Natural killer cell (primary cell): ENCODE data around the gene ANK3. TPM values are rescaled to one million over a fixed set of nuclear protein-coding genes. Genes with fewer than 3 reads are reported as not detected.

ENCODE experiments used
- ATAC-seq, 3 donors: fragments of 150-1000 bp in 2 of 3; fragments of 200-7000 bp in 1 of 3; cut with Tn5 transposase; 1 replicate in 1 of 3; 2 replicates in 2 of 3; pipeline ENCODE4 v1.10.0; 2021; ENCODE audit warnings: mild to moderate bottlenecking in 2 of 3, moderate library complexity in 2 of 3
- DNase-seq, 2 donors: peaks; one replicate each; pipeline versions ENCODE4 v3.0.0 to v3.0.0-alpha.2; 2013 to 2021; ENCODE audit warnings: mixed read lengths in 1 of 2
- H3K27ac ChIP-seq: one replicate; pipeline ENCODE4 v1.5.1; 2013; ENCODE audit warnings: mild to moderate bottlenecking, low read length
- H3K27me3 ChIP-seq: one replicate; pipeline ENCODE4 v1.6.1; 2013; ENCODE audit warnings: low read length; ENCODE audit not compliant: control insufficient read depth, insufficient read depth
- H3K36me3 ChIP-seq: one replicate; pipeline ENCODE4 v1.6.1; 2013; ENCODE audit warnings: low read length; ENCODE audit not compliant: control insufficient read depth, insufficient read depth
- H3K4me1 ChIP-seq: one replicate; pipeline ENCODE4 v1.6.1; 2013; ENCODE audit warnings: low read length; ENCODE audit not compliant: control insufficient read depth, insufficient read depth
- H3K4me3 ChIP-seq: one replicate; pipeline ENCODE4 v1.5.1; 2013; ENCODE audit warnings: low read length
- H3K9me3 ChIP-seq: one replicate; pipeline ENCODE4 v1.6.1; 2013; ENCODE audit warnings: low read length; ENCODE audit not compliant: control insufficient read depth, insufficient read depth
- H3K27ac Mint-ChIP-seq, 2 donors: one replicate each; pipeline ENCODE4 v1.8.0; 2022; ENCODE audit warnings: mild to moderate bottlenecking in 2 of 2, mixed read lengths in 2 of 2, moderate library complexity in 1 of 2
- H3K27me3 Mint-ChIP-seq, 2 donors: one replicate each; pipeline ENCODE4 v1.8.0; 2022; ENCODE audit warnings: low read depth in 2 of 2, mixed read lengths in 2 of 2
- H3K36me3 Mint-ChIP-seq: one replicate; pipeline ENCODE4 v1.8.0; 2022; ENCODE audit warnings: mixed read lengths
- H3K4me1 Mint-ChIP-seq, 2 donors: one replicate each; pipeline ENCODE4 v1.8.0; 2022; ENCODE audit warnings: mixed read lengths in 2 of 2
- H3K4me3 Mint-ChIP-seq: one replicate; pipeline ENCODE4 v1.8.0; 2022; ENCODE audit warnings: mild to moderate bottlenecking, moderate library complexity, mixed read lengths
- H3K9me3 Mint-ChIP-seq, 2 donors: one replicate each; pipeline ENCODE4 v1.8.0; 2022; ENCODE audit warnings: mixed read lengths in 2 of 2
- CTCF ChIP-seq: fragments of 200-600 bp; IDR thresholded peaks from one replicate; pipeline ENCODE4 v1.8.0; 2022; ENCODE audit warnings: antibody characterized with exemption
- WGBS: methylation state at CpG from one replicate; pipeline ENCODE4 v1.1.7; 2013; ENCODE audit warnings: missing lambda C conversion rate; ENCODE audit not compliant: insufficient coverage; 5-methylcytosine and 5-hydroxymethylcytosine counted together
- intact Hi-C: fragments of 100-400 bp; cut with micrococcal nuclease; formaldehyde crosslinking; loops from one replicate; pipeline ENCODE4 v1.14.2; 2022
- total RNA-seq, 4 donors: library from RNA; stranded (reverse); fragments of 120-200 nt in 1 of 4; gene quantifications; one replicate each; pipeline versions ENCODE4 v1.2.3 to v1.2.4, GENCODE V29; 2013 to 2022

ANK3 gene
- total RNA-seq, 3 donors from 2014 or later (not counting 1 experiment from before 2014, with no cell fraction given): 4.4 to 12.9 (median 11.4) TPM

GRCh38 chr10:60347270-60347669, 42.4 kb downstream of the ANK3 start:
- no peaks in the 10 kb centered on the region for H3K36me3 ChIP-seq
- Mint-ChIP-seq H3K36me3 (no peaks in the 10 kb centered on the region), H3K4me1 (no peaks in the 10 kb centered on the region), H3K4me3 (no peak overlapping the region), H3K9me3 (no peaks in the 10 kb centered on the region), H3K27me3 (no peaks in the 10 kb centered on the region), H3K27ac (no peak overlapping the region)
- no peak overlapping the region for H3K27ac ChIP-seq
- no peak overlapping the region for H3K4me3 ChIP-seq
- intact Hi-C loops: no loop called here
- ATAC-seq (no peak), DNase-seq (no peak)
- TF ChIP-seq CTCF: no peak
- 100% methylated on average over 1 of the region's 1 CpG for whole genome bisulfite sequencing
- no peaks in the 10 kb centered on the region for H3K9me3 ChIP-seq
- H3K27me3 ChIP-seq: no peaks in the 10 kb centered on the region
- H3K4me1 ChIP-seq: no peaks in the 10 kb centered on the region

GRCh38 chr10:60346661-60347060, 43.0 kb downstream of the ANK3 start:
- no peak for TF ChIP-seq CTCF
- Histone ChIP-seq H3K4me3 (no peak overlapping the region), H3K4me1 (no peaks in the 10 kb centered on the region), H3K27me3 (no peaks in the 10 kb centered on the region), H3K27ac (no peak overlapping the region), H3K36me3 (no peaks in the 10 kb centered on the region), H3K9me3 (no peaks in the 10 kb centered on the region)
- Mint-ChIP-seq H3K4me3 (no peak overlapping the region), H3K27me3 (no peaks in the 10 kb centered on the region), H3K36me3 (no peaks in the 10 kb centered on the region), H3K4me1 (no peaks in the 10 kb centered on the region), H3K27ac (no peak overlapping the region), H3K9me3 (no peaks in the 10 kb centered on the region)
- no peak for DNase-seq
- intact Hi-C loops: no loop called here
- WGBS: no CpG with 5 or more reads among the region's 1 CpG
- no peak for ATAC-seq

GRCh38 chr10:60343254-60343653, 46.4 kb downstream of the ANK3 start:
- no peak for TF ChIP-seq CTCF

GRCh38 chr10:60341969-60342368, 47.7 kb downstream of the ANK3 start:
- intact Hi-C loops: no loop called here
- no peak for TF ChIP-seq CTCF
- WGBS: 86% methylated on average over 1 of the region's 4 CpGs
- Histone ChIP-seq H3K4me1 (no peaks in the 10 kb centered on the region), H3K27ac (no peak overlapping the region), H3K27me3 (no peaks in the 10 kb centered on the region), H3K9me3 (no peaks in the 10 kb centered on the region), H3K4me3 (no peak overlapping the region), H3K36me3 (no peaks in the 10 kb centered on the region)
- Mint-ChIP-seq H3K9me3 (no peaks in the 10 kb centered on the region), H3K4me1 (no peaks in the 10 kb centered on the region), H3K36me3 (no peaks in the 10 kb centered on the region), H3K27me3 (no peaks in the 10 kb centered on the region), H3K27ac (no peak overlapping the region), H3K4me3 (no peak overlapping the region)
- DNase-seq (no peak), ATAC-seq (no peak)

More at GRCh38 chr10:60343254-60343653, 46.4 kb downstream of the ANK3 start:
- DNase-seq: no peak
- no peak overlapping the region for H3K27ac ChIP-seq
- no CpG with 5 or more reads among the region's 1 CpG for WGBS
- no peaks in the 10 kb centered on the region for H3K9me3 ChIP-seq
- H3K4me3 ChIP-seq: no peak overlapping the region
- intact Hi-C loops: no loop called here
- H3K4me1 ChIP-seq: no peaks in the 10 kb centered on the region
- Mint-ChIP-seq H3K36me3 (no peaks in the 10 kb centered on the region), H3K9me3 (no peaks in the 10 kb centered on the region), H3K4me3 (no peak overlapping the region), H3K4me1 (no peaks in the 10 kb centered on the region), H3K27ac (no peak overlapping the region), H3K27me3 (no peaks in the 10 kb centered on the region)
- no peaks in the 10 kb centered on the region for H3K27me3 ChIP-seq
- no peak for ATAC-seq
- no peaks in the 10 kb centered on the region for H3K36me3 ChIP-seq
